K562 (cell line): ENCODE measurements around the gene YBX2. TPM values are rescaled to one million over a fixed set of nuclear protein-coding genes. Genes with fewer than 3 reads are reported as not detected.

ENCODE experiments used
- ATAC-seq: fragments of 200-7000 bp; cut with Tn5 transposase; 3 replicates; pipeline ENCODE4 v1.9.1; 2020; ENCODE audit warnings: moderate library complexity
- BruUV-seq: library from RNA; stranded (reverse); fragments of 400-500 nt; replicated peaks from 2 replicates; lab custom pipeline; 2021; lab: Mats Ljungman, UMichigan
- CTCF ChIA-PET: fragments of 300-600 bp; formaldehyde crosslinking; extraction: SDS; loops from one replicate; lab custom pipeline; 2021; ENCODE audit warnings: low intra/inter-chr PET ratio; lab: Yijun Ruan, JAX
- POLR2A ChIA-PET: fragments of 300-600, 350-650 bp; sonication (Branson Sonifier 250); formaldehyde crosslinking; extraction: SDS; loops from one replicate; lab custom pipeline; 2021; ENCODE audit warnings: antibody characterized with exemption, inconsistent platforms; lab: Yijun Ruan, JAX
- DNase-seq, 4 experiments: peaks; one replicate each; pipeline versions ENCODE4 v3.0.0 to v3.0.0-alpha.2; 2011 to 2018; ENCODE audit warnings: low spot score in 3 of 4, mixed read lengths in 3 of 4; ENCODE audit errors: extremely low read depth in 1 of 4
- FAIRE-seq: peaks from 2 replicates; lab custom pipeline; 2011; peaks lifted over from hg19 to GRCh38; lab: Jason Lieb, UNC
- H2AFZ ChIP-seq: 2 replicates; pipeline ENCODE4 v1.6.0; 2011; ENCODE audit warnings: low read depth, low read length, control low read depth, inconsistent platforms
- H3K27ac ChIP-seq: fragments of 200-600 bp; 3 replicates; pipeline ENCODE4 v1.8.0; 2011; ENCODE audit warnings: low read depth, mild to moderate bottlenecking, control low read depth, inconsistent platforms, low read length, moderate library complexity, mixed read lengths; ENCODE audit errors: extremely low read depth
- H3K27me3 ChIP-seq, 2 experiments: fragments of 300-600 bp in 1 of 2; 2 replicates in 1 of 2; 3 replicates in 1 of 2; pipeline versions ENCODE4 v1.6.0 to v1.8.0; 2011; ENCODE audit warnings: inconsistent platforms in 2 of 2, low read length in 2 of 2, mild to moderate bottlenecking in 1 of 2, mixed read lengths in 1 of 2, moderate library complexity in 1 of 2; ENCODE audit not compliant: control insufficient read depth in 2 of 2, insufficient read depth in 2 of 2
- H3K36me3 ChIP-seq: fragments of 300-600 bp; 3 replicates; pipeline ENCODE4 v1.8.0; 2011; ENCODE audit warnings: mild to moderate bottlenecking, low read length, inconsistent platforms; ENCODE audit not compliant: control insufficient read depth, insufficient read depth
- H3K4me1 ChIP-seq, 2 experiments: fragments of 200-600 bp in 1 of 2; replicated peaks in 1 of 2; 2 replicates in 1 of 2; 3 replicates in 1 of 2; pipeline versions ENCODE4 v1.5.1 to v1.8.0; 2011; ENCODE audit warnings: inconsistent platforms in 2 of 2, low read length in 2 of 2, mild to moderate bottlenecking in 1 of 2, mixed read lengths in 1 of 2, moderate library complexity in 1 of 2; ENCODE audit not compliant: control insufficient read depth in 2 of 2, insufficient read depth in 2 of 2
- H3K4me2 ChIP-seq: 2 replicates; pipeline ENCODE4 v1.6.1; 2011; ENCODE audit warnings: low read length, control low read depth, inconsistent platforms, mixed read lengths; ENCODE audit not compliant: insufficient read depth
- H3K4me3 ChIP-seq: fragments of 200-600 bp; sonication (generic), shearing (Covaris generic); 2 replicates; pipeline ENCODE4 v1.5.1; 2016; ENCODE audit warnings: control low read depth, inconsistent platforms
- H3K79me2 ChIP-seq: fragments of 200-600 bp; 3 replicates; pipeline ENCODE4 v1.8.0; 2011; ENCODE audit warnings: low read length, inconsistent platforms; ENCODE audit not compliant: control insufficient read depth, insufficient read depth
- H3K9ac ChIP-seq, 2 experiments: 2 replicates each; pipeline versions ENCODE4 v1.6.0 to v1.6.1; 2011; ENCODE audit warnings: low read depth in 2 of 2, low read length in 2 of 2, control low read depth in 1 of 2, inconsistent platforms in 1 of 2, mild to moderate bottlenecking in 1 of 2, mixed read lengths in 1 of 2; ENCODE audit not compliant: insufficient read depth in 1 of 2
- H3K9me1 ChIP-seq: one replicate; pipeline ENCODE4 v1.6.0; 2011; ENCODE audit warnings: inconsistent platforms, mild to moderate bottlenecking, low read length, moderate library complexity; ENCODE audit not compliant: control insufficient read depth, insufficient read depth
- H3K9me3 ChIP-seq: replicated peaks from 2 replicates; pipeline ENCODE4 v1.5.1; 2011; ENCODE audit warnings: low read depth, low read length, inconsistent platforms; ENCODE audit not compliant: control insufficient read depth, insufficient read depth
- H4K20me1 ChIP-seq: replicated peaks from 2 replicates; pipeline ENCODE4 v1.6.1; 2011; ENCODE audit warnings: low read length, inconsistent platforms, mixed read lengths; ENCODE audit not compliant: control insufficient read depth, insufficient read depth
- CBFA2T3 ChIP-seq: fragments of 450-650 bp; IDR thresholded peaks from 2 replicates; pipeline ENCODE4 v1.6.1; 2017
- CREB3L1 ChIP-seq: fragments of 450-650 bp; IDR thresholded peaks from 2 replicates; pipeline ENCODE4 v1.6.1; 2014; ENCODE audit warnings: low read depth, mild to moderate bottlenecking, moderate library complexity, borderline replicate concordance
- EP300 ChIP-seq: IDR thresholded peaks from 2 replicates; pipeline ENCODE4 v1.6.1; 2012; ENCODE audit warnings: low read length, improper control_type of control experiment
- MBD1 ChIP-seq: fragments of 250-450 bp; sonication (Bioruptor Pico); IDR thresholded peaks from 2 replicates; pipeline ENCODE4 v1.8.0; 2022; ENCODE audit warnings: inconsistent platforms
- POLR2AphosphoS2 ChIP-seq: IDR thresholded peaks from 2 replicates; pipeline ENCODE4 v1.6.1; 2012; ENCODE audit warnings: low read length, improper control_type of control experiment
- SRF ChIP-seq, 2 experiments: fragments of 250-450, 450-650 bp in 1 of 2; sonication (Bioruptor Pico) in 1 of 2; sonication (generic) in 1 of 2; formaldehyde crosslinking; IDR thresholded peaks; 2 replicates each; pipeline versions ENCODE4 v1.5.0 to v1.5.1; 2020 to 2022; ENCODE audit warnings: mild to moderate bottlenecking in 1 of 2, missing genetic modification reagents in 1 of 2
- STAT6 ChIP-seq: sonication (generic); formaldehyde crosslinking; IDR thresholded peaks from 2 replicates; pipeline ENCODE4 v1.8.1; 2023; ENCODE audit warnings: mild to moderate bottlenecking, missing genetic modification reagents
- ZEB2 ChIP-seq: fragments of 450-650 bp; IDR thresholded peaks from 2 replicates; pipeline ENCODE4 v1.6.1; 2016
- WGBS: fragments of 100-300 bp; shearing (Covaris generic); methylation state at CpG from one replicate; pipeline ENCODE4 v1.1.6; 2016; ENCODE audit warnings: low coverage, mixed read lengths; ENCODE audit not compliant: insufficient coverage; ENCODE audit errors: missing lambda C conversion rate; 5-methylcytosine and 5-hydroxymethylcytosine counted together
- in situ Hi-C: fragments of 300-500 bp; cut with MboI; formaldehyde crosslinking; loops from 4 replicates; pipeline ENCODE4 v1.15.0; 2018; ENCODE audit warnings: inconsistent platforms, mixed read lengths
- intact Hi-C: fragments of 100-400 bp; cut with micrococcal nuclease; formaldehyde crosslinking; loops from 2 replicates; pipeline ENCODE4 v1.14.2; 2022
- polyA plus RNA-seq, 8 experiments: library from polyadenylated mRNA; depleted of rRNA in 4 of 8; stranded (reverse) in 5 of 8; unstranded in 3 of 8; fragments of >200 nt; fragmentation: Nextera tagmentation in 2 of 8; fragmentation: Illumina TruSeq in 1 of 8; extraction: Ambion mirVana in 2 of 8; extraction: Trizol in 1 of 8; gene quantifications; 2 replicates each; pipeline versions ENCODE4 v1.2.1 to v1.2.3, GENCODE V29; 2011 to 2014; ENCODE audit warnings: inconsistent platforms in 1 of 8, missing spikeins in 1 of 8
- total RNA-seq, 7 experiments: library from RNA; depleted of rRNA in 6 of 7; stranded (reverse); fragments of >200 nt in 6 of 7; fragmentation: Illumina TruSeq in 2 of 7; extraction: Trizol in 2 of 7; gene quantifications; 2 replicates each; pipeline versions ENCODE4 v1.2.1 to v1.2.3, GENCODE V29; 2011 to 2021; ENCODE audit warnings: low replicate concordance in 1 of 7

The YBX2 gene
- total and polyA plus RNA-seq, 9 of the 15 experiments (the other 6 are each of a cell fraction or from before 2014, with no cell fraction given), result 0.03 to 0.59 (median 0.27) TPM; not detected in 6

GRCh38 chr17:7254511-7254910, 39.9 kb downstream of the YBX2 start:
- no peaks in the 10 kb centered on the region for H3K9me3 ChIP-seq
- BruUV-seq, result no TSS peak
- H3K4me2 ChIP-seq, result no peak overlapping the region
- FAIRE-seq (no peak), ATAC-seq (no peak), DNase-seq (no peak)
- no peaks in the 10 kb centered on the region for H4K20me1 ChIP-seq
- intact Hi-C loops, result no loop called here
- no peak overlapping the region for H3K9ac ChIP-seq
- no peak overlapping the region for H3K4me3 ChIP-seq
- H3K9me1 ChIP-seq, result no peaks in the 10 kb centered on the region
- peaks cover 54% of the 10 kb centered on the region; the same call in 2 of the 3 replicates for H3K36me3 ChIP-seq
- no peaks in the 10 kb centered on the region for H3K27me3 ChIP-seq
- TF ChIP-seq CREB3L1, result no peak
- no peak for TF ChIP-seq MBD1 (CRISPR knock-in tag)
- TF ChIP-seq POLR2AphosphoS2, result no peak
- TF ChIP-seq EP300, result no peak
- TF ChIP-seq SRF (CRISPR knock-in tag; IDR thresholded peaks at IDR 0.05), result no peak
- no peak for TF ChIP-seq STAT6 (CRISPR knock-in tag)
- no peak for TF ChIP-seq CBFA2T3
- TF ChIP-seq ZEB2, result no peak
- TF ChIP-seq, all 486 proteins: peak for 0
- Histone ChIP-seq H2AFZ (no peak overlapping the region), H3K79me2 (peaks cover 36% of the 10 kb centered on the region), H3K27ac (no peak overlapping the region), H3K4me1 (peaks cover 5 to 11% of the 10 kb centered on the region in 2 experiments; a peak in 4 of 5 replicates)
- ChIA-PET POLR2A (interaction anchor here (0.6 to 2.0 kb wide), 4 partner anchors 10 to 77 kb away, joined by 3 to 8 read pairs (median 4); partner anchors contain the start of gene SLC2A4), CTCF (no interaction called here)
- WGBS, result 98% methylated on average over 4 of the region's 4 CpGs
- in situ Hi-C loops, result no loop called here
